Kidney epithelial cell (primary cell): Measurements from ENCODE around the gene GAREM2. TPM values are rescaled to one million over a fixed set of nuclear protein-coding genes. Genes with fewer than 3 reads are reported as not detected.

ENCODE experiments used
- DNase-seq: peaks from one replicate; pipeline ENCODE4 v3.0.0-alpha.2; 2010; ENCODE audit warnings: low read depth
- H3K27me3 ChIP-seq: 2 replicates; pipeline ENCODE4 v1.6.0; 2011; ENCODE audit warnings: low read length; ENCODE audit not compliant: control insufficient read depth, insufficient read depth
- H3K36me3 ChIP-seq: 2 replicates; pipeline ENCODE4 v1.5.1; 2011; ENCODE audit warnings: low read length; ENCODE audit not compliant: control insufficient read depth, insufficient read depth
- H3K4me3 ChIP-seq: 2 replicates; pipeline ENCODE4 v1.5.1; 2011; ENCODE audit warnings: low read depth, mild to moderate bottlenecking, control low read depth, low read length
- CTCF ChIP-seq: IDR thresholded peaks from 2 replicates; pipeline ENCODE4 v1.5.1; 2011; ENCODE audit warnings: mild to moderate bottlenecking, moderate library complexity, low read length, control low read depth, inconsistent platforms; ENCODE audit not compliant: insufficient read depth, poor library complexity, severe bottlenecking
- total RNA-seq: library from RNA; depleted of rRNA; stranded (reverse); fragments of >200 nt; gene quantifications from 2 replicates; pipeline ENCODE4 v1.2.3, GENCODE V29; 2015

GAREM2 gene
- total RNA-seq, 1 donor from 2014 or later, result 3.0 TPM

- no peak for DNase-seq
- no peak overlapping the region for H3K4me3 ChIP-seq
- H3K36me3 ChIP-seq, result no peaks in the 10 kb centered on the region
- H3K27me3 ChIP-seq, result no peaks in the 10 kb centered on the region
- TF ChIP-seq CTCF, result no peak
Measured at GRCh38 chr2:26148501-26148900, 24.4 kb upstream of the GAREM2 start.

- DNase-seq, result no peak
- Histone ChIP-seq H3K27me3 (no peaks in the 10 kb centered on the region), H3K36me3 (no peaks in the 10 kb centered on the region), H3K4me3 (no peak overlapping the region)
- no peak for TF ChIP-seq CTCF
Measured at GRCh38 chr2:26150243-26150642, 22.6 kb upstream of the GAREM2 start.

- no peak for TF ChIP-seq CTCF
- Histone ChIP-seq H3K36me3 (no peaks in the 10 kb centered on the region), H3K4me3 (no peak overlapping the region), H3K27me3 (no peaks in the 10 kb centered on the region)
- no peak for DNase-seq
Measured at GRCh38 chr2:26157580-26157979, 15.3 kb upstream of the GAREM2 start.

GRCh38 chr2:26161926-26162325 lies 11.0 kb upstream of the GAREM2 start:
- H3K27me3 ChIP-seq, result no peaks in the 10 kb centered on the region
- TF ChIP-seq CTCF, result no peak
- no peaks in the 10 kb centered on the region for H3K36me3 ChIP-seq
- no peak for DNase-seq
- H3K4me3 ChIP-seq, result no peak overlapping the region

GRCh38 chr2:26162963-26163362 lies 9.9 kb upstream of the GAREM2 start:
- Histone ChIP-seq H3K27me3 (no peaks in the 10 kb centered on the region), H3K36me3 (no peaks in the 10 kb centered on the region), H3K4me3 (no peak overlapping the region)
- DNase-seq, result no peak
- TF ChIP-seq CTCF, result no peak

GRCh38 chr2:26164231-26164630 lies 8.7 kb upstream of the GAREM2 start:
- DNase-seq, result no peak
- Histone ChIP-seq H3K36me3 (no peaks in the 10 kb centered on the region), H3K27me3 (no peaks in the 10 kb centered on the region), H3K4me3 (no peak overlapping the region)
- no peak for TF ChIP-seq CTCF
